ENCODE data around the gene OLFML2B.
A peak's percentile ranks its signal among the peaks of the same experiment; 100 is the strongest.
"Not testable (repeated sequence)": the region's sequence is repeated elsewhere in the genome, so short reads cannot be mapped to it uniquely, and the experiment has no call there.

Gene OLFML2B

DNA sequence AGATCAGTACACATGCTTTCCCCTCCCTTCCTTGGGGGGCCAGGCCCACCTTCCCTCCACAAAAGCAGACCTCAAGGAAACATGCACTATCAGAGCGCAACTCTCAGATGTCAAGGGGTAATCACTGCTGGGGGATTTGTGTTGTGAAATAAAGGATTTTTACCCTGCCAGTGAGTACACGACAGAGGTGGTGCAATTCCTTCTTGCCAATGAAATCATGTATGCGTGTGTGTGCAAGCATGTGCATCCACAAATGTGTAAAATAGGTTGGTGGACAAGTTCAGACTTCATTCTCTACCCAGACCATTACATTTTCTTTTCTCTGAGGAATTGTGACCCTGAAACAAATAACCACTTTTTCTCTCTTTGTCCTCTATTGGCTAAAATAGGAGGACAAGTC is 36.1 kb upstream of the OLFML2B start:
- no peaks in the 10 kb centered on the region for H3K27me3 ChIP-seq (ENCODE audit: insufficient read depth, low read depth, severe bottlenecking)
- peak overlapping the region; percentile 35 for H3K27ac ChIP-seq
- TF ChIP-seq CTCF (IDR thresholded peaks at IDR 0.05; ENCODE audit: low read depth, low read length) = no peak
- no peak for DNase-seq
- H3K36me3 ChIP-seq = no peaks in the 10 kb centered on the region
- H3K9me3 ChIP-seq (ENCODE audit: severe bottlenecking) = no peaks in the 10 kb centered on the region
- H3K4me3 ChIP-seq (ENCODE audit: low read depth, low read length) = no peak overlapping the region

- Histone ChIP-seq H3K27ac (no peak overlapping the region), H3K27me3 (ENCODE audit: insufficient read depth, low read depth, severe bottlenecking) (no peaks in the 10 kb centered on the region), H3K9me3 (ENCODE audit: severe bottlenecking) (no peaks in the 10 kb centered on the region), H3K4me3 (ENCODE audit: low read depth, low read length) (no peak overlapping the region), H3K36me3 (no peaks in the 10 kb centered on the region)
- no peak for TF ChIP-seq CTCF (IDR thresholded peaks at IDR 0.05; ENCODE audit: low read depth, low read length)
- DNase-seq = no peak
Observed at GRCh38 chr1:162056579-162056978, 32.9 kb upstream of the OLFML2B start.

DNA sequence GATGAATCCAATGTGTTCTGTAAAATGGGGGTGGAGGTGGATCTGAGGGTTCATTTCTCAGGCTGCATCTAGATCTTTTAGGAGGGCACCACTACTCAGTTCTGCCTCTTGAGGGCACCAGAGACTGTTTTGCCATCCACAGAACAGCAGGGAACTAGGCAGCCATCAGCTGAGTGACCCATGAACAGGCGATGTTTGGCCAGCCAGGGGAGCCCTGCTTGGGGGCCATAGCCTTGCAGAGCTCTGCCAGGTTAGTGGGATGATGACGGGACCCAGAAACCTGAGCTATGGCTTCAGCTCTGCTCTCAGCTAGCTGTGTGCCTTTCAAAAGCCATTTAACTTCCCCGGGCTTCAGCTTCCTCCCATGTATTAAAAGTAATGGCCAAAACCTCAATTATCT is 32.4 kb upstream of the OLFML2B start:
- Histone ChIP-seq H3K4me3 (ENCODE audit: low read depth, low read length) (no peak overlapping the region), H3K27ac (no peak overlapping the region)
- peak; percentile 99 for TF ChIP-seq CTCF (IDR thresholded peaks at IDR 0.05; ENCODE audit: low read depth, low read length)

GRCh38 chr1:162055062-162055461 is 31.4 kb upstream of the OLFML2B start:
- H3K36me3 ChIP-seq = no peaks in the 10 kb centered on the region
- DNase-seq = no peak
- no peak for TF ChIP-seq CTCF (IDR thresholded peaks at IDR 0.05; ENCODE audit: low read depth, low read length)
- no peaks in the 10 kb centered on the region for H3K27me3 ChIP-seq (ENCODE audit: insufficient read depth, low read depth, severe bottlenecking)
- H3K27ac ChIP-seq = no peak overlapping the region
- H3K9me3 ChIP-seq (ENCODE audit: severe bottlenecking) = no peaks in the 10 kb centered on the region
- H3K4me3 ChIP-seq (ENCODE audit: low read depth, low read length) = no peak overlapping the region

More for the DNA sequence above, 32.4 kb upstream of the OLFML2B start:
- peak; percentile 93 for DNase-seq
- Histone ChIP-seq H3K9me3 (ENCODE audit: severe bottlenecking) (no peaks in the 10 kb centered on the region), H3K27me3 (ENCODE audit: insufficient read depth, low read depth, severe bottlenecking) (no peaks in the 10 kb centered on the region), H3K36me3 (no peaks in the 10 kb centered on the region)

DNA sequence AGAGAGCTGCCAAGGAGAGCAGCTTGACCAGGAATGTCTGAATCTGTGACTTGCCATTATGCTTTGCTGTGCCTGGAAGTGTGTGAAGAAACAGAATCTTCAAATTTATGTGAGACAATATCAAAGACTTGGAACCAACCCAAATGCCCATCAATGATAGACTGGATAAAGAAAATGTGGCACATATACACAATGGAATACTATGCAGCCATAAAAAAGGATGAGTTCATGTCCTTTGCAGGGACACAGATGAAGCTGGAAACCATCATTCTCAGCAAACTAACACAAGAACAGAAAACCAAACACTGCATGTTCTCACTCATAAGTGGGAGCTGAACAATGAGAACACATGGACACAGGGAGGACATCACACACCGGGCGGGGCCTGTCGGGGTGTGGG is 30.3 kb upstream of the OLFML2B start:
- H3K4me3 ChIP-seq (ENCODE audit: low read depth, low read length); DNase-seq; H3K27me3 ChIP-seq (ENCODE audit: insufficient read depth, low read depth, severe bottlenecking); H3K9me3 ChIP-seq (ENCODE audit: severe bottlenecking); H3K27ac ChIP-seq; H3K36me3 ChIP-seq: not testable (repeated sequence)

- TF ChIP-seq CTCF (IDR thresholded peaks at IDR 0.05; ENCODE audit: low read depth, low read length) = no peak
- Histone ChIP-seq H3K36me3 (no peaks in the 10 kb centered on the region), H3K9me3 (ENCODE audit: severe bottlenecking) (no peaks in the 10 kb centered on the region), H3K27me3 (ENCODE audit: insufficient read depth, low read depth, severe bottlenecking) (no peaks in the 10 kb centered on the region), H3K4me3 (ENCODE audit: low read depth, low read length) (no peak overlapping the region), H3K27ac (no peak overlapping the region)
- no peak for DNase-seq
Observed at GRCh38 chr1:162046921-162047320, 23.3 kb upstream of the OLFML2B start.
